OCI-LY7 (cell line): Measurements from ENCODE around the gene COPE. TPM values are rescaled to one million over a fixed set of nuclear protein-coding genes. Genes with fewer than 3 reads are reported as not detected.

ENCODE experiments used
- BruUV-seq: library from RNA; stranded (reverse); fragments of 400-500 nt; replicated peaks from 2 replicates; lab custom pipeline; 2021; lab: Mats Ljungman, UMichigan
- CTCF ChIA-PET: fragments of 300-600 bp; sonication (Branson Sonifier 250); formaldehyde crosslinking; loops from one replicate; lab custom pipeline; 2022; ENCODE audit warnings: antibody characterized with exemption; ENCODE audit not compliant: unreplicated experiment; lab: Charles Lee
- POLR2A ChIA-PET: fragments of 300-600 bp; sonication (Branson Sonifier 250); formaldehyde crosslinking; loops from one replicate; lab custom pipeline; 2022; ENCODE audit warnings: antibody characterized with exemption; lab: Charles Lee
- DNase-seq: peaks from one replicate; pipeline ENCODE4 v3.0.0-alpha.2; 2015; ENCODE audit warnings: low spot score
- H2AFZ ChIP-seq: fragments of 200-600 bp; sonication (generic), shearing (Covaris generic); 2 replicates; pipeline ENCODE4 v1.6.1; 2014; ENCODE audit warnings: mild to moderate bottlenecking, antibody characterized with exemption, low read length, moderate library complexity
- H3K27ac ChIP-seq: fragments of 200-600 bp; sonication (generic); 2 replicates; pipeline ENCODE4 v1.5.1; 2014; ENCODE audit warnings: mixed run types, low read depth, mild to moderate bottlenecking, moderate library complexity, low read length, inconsistent platforms; ENCODE audit not compliant: poor library complexity, severe bottlenecking
- H3K36me3 ChIP-seq: fragments of 200-600 bp; sonication (generic); 2 replicates; pipeline ENCODE4 v1.6.1; 2014; ENCODE audit warnings: mild to moderate bottlenecking, antibody characterized with exemption, low read length, moderate library complexity, mixed read lengths; ENCODE audit not compliant: insufficient read depth
- H3K4me1 ChIP-seq: fragments of 200-600 bp; sonication (generic); 2 replicates; pipeline ENCODE4 v1.5.1; 2014; ENCODE audit warnings: mild to moderate bottlenecking, low read length; ENCODE audit not compliant: insufficient read depth, poor library complexity, severe bottlenecking
- H3K4me2 ChIP-seq: fragments of 200-600 bp; sonication (generic); 2 replicates; pipeline ENCODE4 v1.6.1; 2014; ENCODE audit warnings: mild to moderate bottlenecking, low read length
- H3K4me3 ChIP-seq: fragments of 200-600 bp; sonication (generic); 2 replicates; pipeline ENCODE4 v1.5.1; 2014; ENCODE audit warnings: mild to moderate bottlenecking, low read depth, low read length; ENCODE audit not compliant: poor library complexity, severe bottlenecking
- H3K79me2 ChIP-seq: fragments of 200-600 bp; sonication (generic); 2 replicates; pipeline ENCODE4 v1.6.1; 2016; ENCODE audit warnings: low read depth, mild to moderate bottlenecking, low read length, moderate library complexity, mixed read lengths; ENCODE audit not compliant: insufficient read depth
- H3K9me2 ChIP-seq: fragments of 200-600 bp; sonication (generic); 2 replicates; pipeline ENCODE4 v1.6.1; 2016; ENCODE audit warnings: mild to moderate bottlenecking, low read length, mixed read lengths; ENCODE audit not compliant: insufficient read depth
- H3K9me3 ChIP-seq: fragments of 200-600 bp; sonication (generic); 2 replicates; pipeline ENCODE4 v1.6.1; 2014; ENCODE audit warnings: mild to moderate bottlenecking, mixed run types, low read length, mixed read lengths
- H4K20me1 ChIP-seq: fragments of 200-600 bp; sonication (generic); 2 replicates; pipeline ENCODE4 v1.6.1; 2014; ENCODE audit warnings: mild to moderate bottlenecking, antibody characterized with exemption, low read length, moderate library complexity, mixed read lengths; ENCODE audit not compliant: insufficient read depth
- EZH2phosphoT487 ChIP-seq: fragments of 200-600 bp; sonication (generic); IDR thresholded peaks from 2 replicates; pipeline ENCODE4 v1.6.1; 2018; ENCODE audit warnings: low read depth, borderline replicate concordance, mild to moderate bottlenecking, mixed run types, antibody characterized with exemption, low read length, moderate library complexity, mixed read lengths
- intact Hi-C: fragments of 100-400 bp; cut with micrococcal nuclease; formaldehyde crosslinking; loops from one replicate; pipeline ENCODE4 v1.10.0; 2022; ENCODE audit not compliant: unreplicated experiment
- total RNA-seq, 2 experiments: library from RNA; depleted of rRNA in 1 of 2; stranded (reverse); fragments of >200 nt in 1 of 2; shearing (Covaris generic) in 1 of 2; gene quantifications; 2 replicates each; pipeline ENCODE4 v1.2.3, GENCODE V29; 2014 to 2022
- TF ChIP-seq, protein P1 (sequence below): fragments of 200-600 bp; sonication (generic); conservative IDR thresholded peaks from 2 replicates; pipeline ENCODE4 v1.5.1; 2014; ENCODE audit warnings: mild to moderate bottlenecking, antibody characterized with exemption, low read length, moderate library complexity, mixed read lengths

The COPE gene
- total RNA-seq, 2 experiments from 2014 or later = 255 to 256 TPM

GRCh38 chr19:18862976-18863842 is 56.0 kb downstream of the COPE start:
- no TSS peak for BruUV-seq
- CTCF ChIA-PET = no interaction called here
- POLR2A ChIA-PET = no interaction called here

DNA sequence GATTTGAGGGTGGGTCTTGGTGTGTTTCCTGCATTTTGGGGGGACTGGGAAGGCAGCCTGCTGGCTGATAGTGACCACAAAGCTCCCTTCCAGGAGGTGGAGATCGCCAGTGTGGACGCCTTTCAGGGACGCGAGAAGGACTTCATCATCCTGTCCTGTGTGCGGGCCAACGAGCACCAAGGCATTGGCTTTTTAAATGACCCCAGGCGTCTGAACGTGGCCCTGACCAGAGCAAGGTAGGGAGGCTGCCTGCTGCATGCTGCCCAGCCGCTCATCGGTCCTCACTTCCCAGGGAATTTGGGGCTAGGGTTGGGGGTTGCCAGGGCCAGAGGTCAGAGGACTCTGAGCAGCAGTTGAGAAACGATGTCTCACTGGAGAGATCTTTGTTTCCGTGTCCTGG is 57.3 kb downstream of the COPE start:
- Histone ChIP-seq H3K9me3 (no peaks in the 10 kb centered on the region), H3K9me2 (no peaks in the 10 kb centered on the region), H3K36me3 (peaks cover 100% of the 10 kb centered on the region), H3K79me2 (peaks cover 2% of the 10 kb centered on the region; the same call in 1 of the 2 replicates), H3K4me2 (no peak overlapping the region), H2AFZ (no peak overlapping the region), H3K4me1 (peaks cover 17% of the 10 kb centered on the region), H4K20me1 (peaks cover 7% of the 10 kb centered on the region; the same call in 1 of the 2 replicates), H3K27ac (no peak overlapping the region), H3K4me3 (no peak overlapping the region)
- no TSS peak for BruUV-seq
- ChIA-PET POLR2A (no interaction called here), CTCF (no interaction called here)
- intact Hi-C loops = no loop called here
- no peak for DNase-seq
- no peak for TF ChIP-seq EZH2phosphoT487
- TF ChIP-seq, protein P1, sequence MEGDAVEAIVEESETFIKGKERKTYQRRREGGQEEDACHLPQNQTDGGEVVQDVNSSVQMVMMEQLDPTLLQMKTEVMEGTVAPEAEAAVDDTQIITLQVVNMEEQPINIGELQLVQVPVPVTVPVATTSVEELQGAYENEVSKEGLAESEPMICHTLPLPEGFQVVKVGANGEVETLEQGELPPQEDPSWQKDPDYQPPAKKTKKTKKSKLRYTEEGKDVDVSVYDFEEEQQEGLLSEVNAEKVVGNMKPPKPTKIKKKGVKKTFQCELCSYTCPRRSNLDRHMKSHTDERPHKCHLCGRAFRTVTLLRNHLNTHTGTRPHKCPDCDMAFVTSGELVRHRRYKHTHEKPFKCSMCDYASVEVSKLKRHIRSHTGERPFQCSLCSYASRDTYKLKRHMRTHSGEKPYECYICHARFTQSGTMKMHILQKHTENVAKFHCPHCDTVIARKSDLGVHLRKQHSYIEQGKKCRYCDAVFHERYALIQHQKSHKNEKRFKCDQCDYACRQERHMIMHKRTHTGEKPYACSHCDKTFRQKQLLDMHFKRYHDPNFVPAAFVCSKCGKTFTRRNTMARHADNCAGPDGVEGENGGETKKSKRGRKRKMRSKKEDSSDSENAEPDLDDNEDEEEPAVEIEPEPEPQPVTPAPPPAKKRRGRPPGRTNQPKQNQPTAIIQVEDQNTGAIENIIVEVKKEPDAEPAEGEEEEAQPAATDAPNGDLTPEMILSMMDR = no peak

More at GRCh38 chr19:18862976-18863842, 56.0 kb downstream of the COPE start:
- no peak overlapping the region for H3K27ac ChIP-seq
- H4K20me1 ChIP-seq = peaks cover 11% of the 10 kb centered on the region; the same call in 1 of the 2 replicates
- peaks cover 17% of the 10 kb centered on the region for H3K4me1 ChIP-seq
- H3K9me2 ChIP-seq = no peaks in the 10 kb centered on the region
- no peak overlapping the region for H2AFZ ChIP-seq
- peaks cover 100% of the 10 kb centered on the region for H3K36me3 ChIP-seq
- H3K79me2 ChIP-seq = peaks cover 3% of the 10 kb centered on the region; the same call in 1 of the 2 replicates
- intact Hi-C loops = no loop called here
- TF ChIP-seq, protein P1 = no peak
- TF ChIP-seq EZH2phosphoT487 = no peak
- no peak for DNase-seq
- H3K4me3 ChIP-seq = no peak overlapping the region
- H3K9me3 ChIP-seq = no peaks in the 10 kb centered on the region
- no peak overlapping the region for H3K4me2 ChIP-seq

DNA sequence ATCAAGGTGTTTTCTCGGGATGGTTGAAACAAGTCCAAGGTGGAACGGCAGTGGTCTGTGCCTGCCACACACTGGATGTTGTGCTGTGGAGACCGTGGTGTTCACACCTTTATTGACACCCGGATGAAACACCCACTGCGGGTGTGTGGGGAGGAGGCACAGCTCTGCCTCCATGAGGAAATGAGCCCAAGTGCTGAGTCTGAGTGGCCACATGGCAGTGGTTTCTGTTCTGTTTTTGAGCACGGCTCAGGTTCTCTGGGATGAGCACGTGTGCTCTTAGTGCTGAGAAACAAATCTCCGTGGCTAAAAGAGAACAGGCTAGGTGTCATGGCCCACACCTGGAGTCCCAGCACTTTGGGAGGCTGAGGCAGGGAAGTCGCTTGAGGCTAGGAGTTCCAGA is 58.0 kb downstream of the COPE start:
- H3K4me1 ChIP-seq = peaks cover 11% of the 10 kb centered on the region
- H3K9me3 ChIP-seq = no peaks in the 10 kb centered on the region
- no TSS peak for BruUV-seq
- H4K20me1 ChIP-seq = 0 out of 2 replicates have a peak, but pooled peaks cover 4% of the 10 kb centered on the region
- H3K4me2 ChIP-seq = no peak overlapping the region
- H3K79me2 ChIP-seq = no peaks in the 10 kb centered on the region
- no peak overlapping the region for H3K4me3 ChIP-seq
- peak; percentile 45 for DNase-seq
- no peak overlapping the region for H3K27ac ChIP-seq
- no peaks in the 10 kb centered on the region for H3K9me2 ChIP-seq
- ChIA-PET CTCF (no interaction called here), POLR2A (no interaction called here)
- TF ChIP-seq, protein P1 = no peak
- no peak for TF ChIP-seq EZH2phosphoT487
- intact Hi-C loops = no loop called here
- H3K36me3 ChIP-seq = peaks cover 100% of the 10 kb centered on the region
- no peak overlapping the region for H2AFZ ChIP-seq
